Panc1 (cell line): ENCODE results near the gene EIF4E2. TPM values are rescaled to one million over a fixed set of nuclear protein-coding genes. Genes with fewer than 3 reads are reported as not detected.

Experiments used
- ATAC-seq: fragments of 200-7000 bp; cut with Tn5 transposase; 2 replicates; pipeline ENCODE4 v1.9.1; 2020; ENCODE audit warnings: mild to moderate bottlenecking, moderate library complexity
- BruUV-seq: library from RNA; stranded (reverse); fragments of 400-500 nt; replicated peaks from 2 replicates; lab custom pipeline; 2021; lab: Mats Ljungman, UMichigan
- CTCF ChIA-PET: fragments of 300-600 bp; sonication (Branson Sonifier 250); formaldehyde crosslinking; loops from one replicate; lab custom pipeline; 2022; ENCODE audit warnings: antibody characterized with exemption; lab: Charles Lee
- POLR2A ChIA-PET: fragments of 300-600 bp; sonication (Branson Sonifier 250); formaldehyde crosslinking; loops from one replicate; lab custom pipeline; 2022; ENCODE audit warnings: antibody characterized with exemption; lab: Charles Lee
- DNase-seq: peaks from one replicate; pipeline ENCODE4 v3.0.0-alpha.2; 2010; ENCODE audit warnings: low read depth, low spot score
- H3K27ac ChIP-seq: 2 replicates; pipeline ENCODE4 v1.5.1; 2011; ENCODE audit warnings: mild to moderate bottlenecking, low read length, inconsistent platforms
- H3K27me3 ChIP-seq: fragments of 200-500 bp; sonication (Bioruptor generic); 2 replicates; pipeline ENCODE4 v1.6.0; 2014; ENCODE audit warnings: low read length, inconsistent platforms; ENCODE audit not compliant: control insufficient read depth, insufficient read depth
- H3K36me3 ChIP-seq: fragments of 200-500 bp; sonication (Bioruptor generic); 2 replicates; pipeline ENCODE4 v1.5.1; 2014; ENCODE audit warnings: inconsistent platforms, mild to moderate bottlenecking, low read length, moderate library complexity; ENCODE audit not compliant: control insufficient read depth, insufficient read depth
- H3K4me1 ChIP-seq: 2 replicates; pipeline ENCODE4 v1.5.1; 2011; ENCODE audit warnings: inconsistent platforms, mild to moderate bottlenecking, low read length, moderate library complexity; ENCODE audit not compliant: control insufficient read depth, insufficient read depth
- H3K4me3 ChIP-seq, 2 experiments: 2 replicates each; pipeline ENCODE4 v1.5.1; 2011 to 2012; ENCODE audit warnings: low read depth in 2 of 2, low read length in 2 of 2, mild to moderate bottlenecking in 2 of 2, inconsistent platforms in 1 of 2, moderate library complexity in 1 of 2
- H3K9me3 ChIP-seq: fragments of 200-500 bp; sonication (Bioruptor generic); 2 replicates; pipeline ENCODE4 v1.5.1; 2014; ENCODE audit warnings: low read depth, mild to moderate bottlenecking, inconsistent platforms, low read length, moderate library complexity; ENCODE audit not compliant: control insufficient read depth, insufficient read depth
- CTCF ChIP-seq: fragments of 450-650 bp; IDR thresholded peaks from 2 replicates; pipeline ENCODE4 v1.5.1; 2017; ENCODE audit warnings: mild to moderate bottlenecking
- POLR2AphosphoS5 ChIP-seq: IDR thresholded peaks from 2 replicates; pipeline ENCODE4 v1.6.1; 2012; ENCODE audit warnings: mild to moderate bottlenecking, low read depth, low read length, moderate library complexity
- REST ChIP-seq, 2 experiments: IDR thresholded peaks; 2 replicates each; pipeline ENCODE4 v1.6.1; 2011 to 2012; ENCODE audit warnings: low read depth in 2 of 2, control low read depth in 1 of 2, low read length in 1 of 2, mild to moderate bottlenecking in 1 of 2, moderate library complexity in 1 of 2; ENCODE audit not compliant: insufficient read depth in 1 of 2
- SIN3A ChIP-seq: IDR thresholded peaks from 2 replicates; pipeline ENCODE4 v1.6.1; 2012; ENCODE audit warnings: low read depth, mild to moderate bottlenecking, low read length, moderate library complexity, borderline replicate concordance; ENCODE audit not compliant: insufficient read depth
- TCF7L2 ChIP-seq: IDR thresholded peaks from 2 replicates; pipeline ENCODE4 v1.6.1; 2011; ENCODE audit warnings: mild to moderate bottlenecking, low read depth, low read length, inconsistent platforms
- in situ Hi-C: cut with HindIII; loops from 2 replicates; pipeline ENCODE4 v1.10.0; 2016; ENCODE audit warnings: low sequenced_read_pairs, low pct_unique_long_range_greater_than_20kb
- intact Hi-C: fragments of 100-400 bp; cut with micrococcal nuclease; formaldehyde crosslinking; loops from one replicate; pipeline ENCODE4 v1.10.0; 2022; ENCODE audit not compliant: unreplicated experiment
- total RNA-seq: library from RNA; stranded (reverse); gene quantifications from one replicate; pipeline ENCODE4 v1.2.1, GENCODE V29; 2021; ENCODE audit not compliant: unreplicated experiment

EIF4E2 gene
- total RNA-seq, 1 experiment from 2014 or later = 84.0 TPM

- CTCF ChIA-PET = no interaction called here
- DNase-seq (no peak), ATAC-seq (no peak)
- TF ChIP-seq SIN3A = no peak
- no peak for TF ChIP-seq CTCF
- TF ChIP-seq POLR2AphosphoS5 = no peak
- no peak for TF ChIP-seq TCF7L2
- no peak for TF ChIP-seq REST (IDR thresholded peaks at IDR 0.05; ENCODE audit: insufficient read depth in 1 of 2, low read depth in 2 of 2, low read length in 1 of 2)
- no TSS peak for BruUV-seq
- H3K4me1 ChIP-seq = no peaks in the 10 kb centered on the region
- H3K36me3 ChIP-seq = no peaks in the 10 kb centered on the region
- H3K27ac ChIP-seq = no peak within 1 kb of the TSS
- in situ Hi-C loops = no loop called here
- intact Hi-C loops = no loop called here
- no peaks in the 10 kb centered on the region for H3K27me3 ChIP-seq
- H3K4me3 ChIP-seq = no peak within 1 kb of the TSS
- POLR2A ChIA-PET = interaction anchor here (0.6 kb wide), 1 partner anchor 143 kb away, joined by 4 read pairs; no protein-coding TSS in a partner anchor
- no peaks in the 10 kb centered on the region; the same call in 1 of the 2 replicates for H3K9me3 ChIP-seq
These were observed 10.9 kb upstream of the EIF4E2 start, which contains the start of gene CHRNG for GRCh38 chr2:232539298-232540231. CHRNG (plus strand) TSS chr2:232539692; CDS start chr2:232539748, 56 bp downstream.

- ChIA-PET POLR2A (no interaction called here), CTCF (no interaction called here)
- intact Hi-C loops (no loop called here), in situ Hi-C loops (no loop called here)
- no peaks in the 10 kb centered on the region for H3K27me3 ChIP-seq
- H3K27ac ChIP-seq = no peak overlapping the region
- no TSS peak for BruUV-seq
- ATAC-seq (no peak), DNase-seq (no peak)
- H3K36me3 ChIP-seq = no peaks in the 10 kb centered on the region
- no peaks in the 10 kb centered on the region; the same call in 1 of the 2 replicates for H3K9me3 ChIP-seq
- H3K4me3 ChIP-seq = no peak overlapping the region
- no peak for TF ChIP-seq REST (IDR thresholded peaks at IDR 0.05; ENCODE audit: insufficient read depth in 1 of 2, low read depth in 2 of 2, low read length in 1 of 2)
- no peak for TF ChIP-seq CTCF
- no peak for TF ChIP-seq TCF7L2
- H3K4me1 ChIP-seq = no peaks in the 10 kb centered on the region
These were observed 9.9 kb upstream of the EIF4E2 start for GRCh38 chr2:232540441-232541041.
